Jurkat, Clone E6-1 (cell line): ENCODE results near the gene PCNX2.

Source experiments
- DNase-seq: peaks from one replicate; pipeline ENCODE4 v3.0.0-alpha.2; 2011; ENCODE audit warnings: low read depth, low spot score
- H3K4me3 ChIP-seq: 2 replicates; pipeline ENCODE4 v1.5.1; 2011; ENCODE audit warnings: mild to moderate bottlenecking, low read length, control low read depth, moderate library complexity

Gene PCNX2

DNA sequence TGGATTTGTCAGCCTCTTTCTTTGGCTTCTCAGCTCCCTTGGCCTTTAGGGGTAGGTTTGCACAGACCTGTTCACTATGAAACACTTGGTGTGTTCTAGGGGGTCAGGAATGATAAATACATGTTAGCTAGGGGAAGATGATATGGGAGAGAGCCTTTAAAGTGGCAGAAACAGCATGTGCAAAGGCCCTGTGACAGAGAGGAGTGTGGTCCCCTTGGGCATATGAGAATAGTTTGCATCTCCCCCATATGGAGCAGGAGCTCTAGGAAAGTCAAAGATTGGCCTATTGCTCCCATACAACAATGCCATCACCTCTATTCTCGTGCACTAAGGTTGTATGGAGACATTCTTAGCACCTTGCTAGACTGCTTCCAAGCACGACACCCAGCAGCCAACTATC, 355.8 kb downstream of the PCNX2 start:
- no peak overlapping the region for H3K4me3 ChIP-seq
- DNase-seq: no peak

DNA sequence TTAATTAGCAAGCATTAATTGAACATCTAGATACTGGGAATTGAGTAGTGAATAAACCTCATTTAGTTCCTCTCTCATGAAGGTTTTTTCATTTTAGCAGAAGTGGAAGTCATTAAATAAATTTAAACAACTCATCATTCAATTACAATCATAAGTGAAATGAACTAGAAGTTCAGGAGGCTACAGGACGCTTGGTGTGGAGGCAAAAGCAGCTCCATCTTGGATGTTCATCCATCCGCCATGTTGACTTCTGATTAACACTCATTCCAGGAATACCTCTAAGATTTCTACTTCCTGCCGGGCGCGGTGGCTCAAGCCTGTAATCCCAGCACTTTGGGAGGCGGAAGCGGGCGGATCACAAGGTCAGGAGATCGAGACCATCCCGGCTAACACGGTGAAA, 356.6 kb downstream of the PCNX2 start:
- H3K4me3 ChIP-seq: no peak overlapping the region
- DNase-seq: no peak

DNA sequence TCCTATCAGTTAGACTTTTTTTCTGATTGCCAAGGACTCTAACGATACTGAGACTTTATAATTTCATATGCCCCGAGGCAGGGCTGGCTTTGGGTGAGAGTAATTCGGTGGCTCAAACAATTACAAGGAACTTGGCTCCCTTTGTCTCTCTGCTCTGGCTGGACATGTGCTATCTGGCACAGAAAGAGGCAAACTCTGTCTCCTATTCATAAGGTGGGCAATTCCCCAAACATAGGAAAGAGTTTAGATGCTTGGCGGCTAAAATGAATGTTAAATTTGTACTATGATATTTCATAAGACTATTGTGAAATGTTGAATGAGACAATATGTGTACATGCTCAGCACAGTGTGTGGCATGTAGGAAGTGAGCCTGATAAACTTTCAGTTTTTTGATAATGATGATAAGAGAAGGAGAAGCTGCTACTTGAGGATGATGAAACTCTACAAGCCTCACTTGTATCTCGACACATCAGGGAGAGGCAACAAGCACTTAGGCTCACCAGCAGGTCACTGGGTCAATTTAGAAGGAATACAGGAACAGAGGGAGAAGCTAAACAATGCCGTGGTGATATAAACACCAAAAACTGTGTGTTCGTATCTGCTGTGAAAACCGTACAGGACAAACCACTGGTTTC, 357.7 kb downstream of the PCNX2 start:
- H3K4me3 ChIP-seq: no peak overlapping the region
- DNase-seq: no peak

DNA sequence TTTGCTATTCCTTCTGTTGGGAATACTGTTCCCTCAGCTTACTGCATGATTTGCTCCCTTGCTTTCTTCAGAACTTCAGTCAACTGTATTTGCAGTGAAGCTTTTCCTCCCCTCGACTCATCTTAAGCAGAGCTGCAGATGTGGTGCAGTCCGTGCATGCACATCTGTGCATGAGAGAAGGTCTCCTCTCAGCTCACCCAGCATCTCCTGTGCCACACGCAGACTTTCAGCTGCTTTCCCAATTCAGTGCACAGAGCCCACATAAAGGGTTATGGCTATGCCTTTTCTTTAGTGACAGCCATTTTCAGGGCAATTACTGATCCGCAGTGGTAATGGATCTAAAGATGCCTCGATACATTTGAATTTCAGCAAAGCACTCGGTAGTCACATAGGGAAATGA, 358.6 kb downstream of the PCNX2 start:
- H3K4me3 ChIP-seq: no peak overlapping the region
- peak; percentile 69 for DNase-seq
